ENCODE results near the gene KLF7. TPM values are rescaled to one million over a fixed set of nuclear protein-coding genes. Genes with fewer than 3 reads are reported as not detected.

KLF7 gene
- total RNA-seq, 8 experiments from 2014 or later = 0.61 to 56.7 (median 19.2) TPM

GRCh38 chr2:207110715-207111114 lies 55.0 kb downstream of the KLF7 start:
- 36 to 100% (median 63%) methylated on average over 1 to 2 of the region's 2 CpGs; no CpG with 5 or more reads in 5 of the 10 experiments for WGBS, 10 experiments
- in situ Hi-C loops (cut with MboI; ENCODE audit: low pct_unique_long_range_greater_than_20kb in 2 of 9, low sequenced_read_pairs in 9 of 9, unreplicated experiment in 9 of 9) = no loop called here
- Histone ChIP-seq H3K4me1 (replicated peaks in 1 of 2) (peaks cover 35 to 84% of the 10 kb centered on the region in 2 donors), H3K4me3 (no peak overlapping the region), H3K27ac (no peak overlapping the region)
- ATAC-seq (replicated peaks in 6 of 8) = no peak

GRCh38 chr2:207110310-207110709 lies 55.4 kb downstream of the KLF7 start:
- in situ Hi-C loops (cut with MboI; ENCODE audit: low pct_unique_long_range_greater_than_20kb in 2 of 9, low sequenced_read_pairs in 9 of 9, unreplicated experiment in 9 of 9) = no loop called here
- no peak for ATAC-seq (replicated peaks in 6 of 8)
- H3K4me1 ChIP-seq (replicated peaks in 1 of 2) = peaks cover 34 to 80% of the 10 kb centered on the region in 2 donors
- whole genome bisulfite sequencing, 10 experiments = 81 to 100% (median 97%) methylated on average over 1 to 7 of the region's 7 CpGs
- H3K27ac ChIP-seq = no peak overlapping the region
- no peak overlapping the region for H3K4me3 ChIP-seq

- H3K27ac ChIP-seq = no peak overlapping the region
- no peak overlapping the region for H3K4me3 ChIP-seq
- 0 to 85% (median 69%) methylated on average over 1 to 4 of the region's 5 CpGs; no CpG with 5 or more reads in 2 of the 10 experiments for whole genome bisulfite sequencing, 10 experiments
- no peak for ATAC-seq (replicated peaks in 6 of 8)
- in situ Hi-C loops (cut with MboI; ENCODE audit: low pct_unique_long_range_greater_than_20kb in 2 of 9, low sequenced_read_pairs in 9 of 9, unreplicated experiment in 9 of 9) = no loop called here
- peaks cover 30 to 74% of the 10 kb centered on the region in 2 donors for H3K4me1 ChIP-seq (replicated peaks in 1 of 2)
Observed at GRCh38 chr2:207109768-207110167, 56.0 kb downstream of the KLF7 start.

- Histone ChIP-seq H3K27ac (no peak overlapping the region), H3K4me1 (replicated peaks in 1 of 2) (peaks cover 17 to 62% of the 10 kb centered on the region in 2 donors), H3K4me3 (no peak overlapping the region)
- 0 to 100% (median 83%) methylated on average over 1 of the region's 1 CpG; no CpG with 5 or more reads in 2 of the 10 experiments for WGBS, 10 experiments
- in situ Hi-C loops (cut with MboI; ENCODE audit: low pct_unique_long_range_greater_than_20kb in 2 of 9, low sequenced_read_pairs in 9 of 9, unreplicated experiment in 9 of 9) = no loop called here
- ATAC-seq (replicated peaks in 6 of 8) = no peak
Observed at GRCh38 chr2:207108440-207108839, 57.3 kb downstream of the KLF7 start.

- Histone ChIP-seq H3K4me3 (no peak overlapping the region), H3K4me1 (replicated peaks in 1 of 2) (peaks cover 10 to 55% of the 10 kb centered on the region in 2 donors), H3K27ac (no peak overlapping the region)
- in situ Hi-C loops (cut with MboI; ENCODE audit: low pct_unique_long_range_greater_than_20kb in 2 of 9, low sequenced_read_pairs in 9 of 9, unreplicated experiment in 9 of 9) = no loop called here
- peak in 3 of 8 experiments; percentile 45 to 76 (median 68) for ATAC-seq (replicated peaks in 6 of 8)
- 68 to 83% (median 76%) methylated on average over 1 to 10 of the region's 12 CpGs; no CpG with 5 or more reads in 1 of the 10 experiments for WGBS, 10 experiments
Observed at GRCh38 chr2:207107551-207107950, 58.2 kb downstream of the KLF7 start.

GRCh38 chr2:207107131-207107530 lies 58.6 kb downstream of the KLF7 start:
- WGBS, 10 experiments = 66 to 93% (median 80%) methylated on average over 3 to 5 of the region's 5 CpGs; no CpG with 5 or more reads in 4 of the 10 experiments
- H3K4me1 ChIP-seq (replicated peaks in 1 of 2) = peaks cover 6 to 50% of the 10 kb centered on the region in 2 donors
- ATAC-seq (replicated peaks in 6 of 8) = peak in 1 of 8 experiments; percentile 3
- H3K4me3 ChIP-seq = no peak overlapping the region
- no peak overlapping the region for H3K27ac ChIP-seq
- in situ Hi-C loops (cut with MboI; ENCODE audit: low pct_unique_long_range_greater_than_20kb in 2 of 9, low sequenced_read_pairs in 9 of 9, unreplicated experiment in 9 of 9) = no loop called here

- Histone ChIP-seq H3K4me3 (no peak overlapping the region), H3K27ac (no peak overlapping the region), H3K4me1 (replicated peaks in 1 of 2) (peaks cover 0 to 15% of the 10 kb centered on the region in 2 donors)
- in situ Hi-C loops (cut with MboI; ENCODE audit: low pct_unique_long_range_greater_than_20kb in 2 of 9, low sequenced_read_pairs in 9 of 9, unreplicated experiment in 9 of 9) = no loop called here
- no peak for ATAC-seq (replicated peaks in 6 of 8)
- 80 to 100% (median 97%) methylated on average over 1 to 2 of the region's 2 CpGs; no CpG with 5 or more reads in 2 of the 10 experiments for WGBS, 10 experiments
Observed at GRCh38 chr2:207103132-207103531, 62.6 kb downstream of the KLF7 start.

GRCh38 chr2:207101984-207102383 lies 63.8 kb downstream of the KLF7 start:
- ATAC-seq (replicated peaks in 6 of 8) = no peak
- H3K4me3 ChIP-seq = no peak overlapping the region
- in situ Hi-C loops (cut with MboI; ENCODE audit: low pct_unique_long_range_greater_than_20kb in 2 of 9, low sequenced_read_pairs in 9 of 9, unreplicated experiment in 9 of 9) = no loop called here
- H3K4me1 ChIP-seq (replicated peaks in 1 of 2) = peaks cover 0 to 4% of the 10 kb centered on the region in 2 donors
- WGBS, 10 experiments = 71 to 80% methylated on average over 1 of the region's 1 CpG; no CpG with 5 or more reads in 8 of the 10 experiments
- H3K27ac ChIP-seq = no peak overlapping the region

GRCh38 chr2:207097278-207097677 lies 68.5 kb downstream of the KLF7 start:
- no peak overlapping the region for H3K27ac ChIP-seq
- WGBS, 10 experiments = 20 to 97% (median 80%) methylated on average over 1 to 4 of the region's 4 CpGs; no CpG with 5 or more reads in 3 of the 10 experiments
- no peak for ATAC-seq (replicated peaks in 6 of 8)
- peaks cover 6 to 7% of the 10 kb centered on the region in 2 donors for H3K4me1 ChIP-seq (replicated peaks in 1 of 2)
- in situ Hi-C loops (cut with MboI; ENCODE audit: low pct_unique_long_range_greater_than_20kb in 2 of 9, low sequenced_read_pairs in 9 of 9, unreplicated experiment in 9 of 9) = no loop called here
- no peak overlapping the region for H3K4me3 ChIP-seq

GRCh38 chr2:207095963-207096362 lies 69.8 kb downstream of the KLF7 start:
- in situ Hi-C loops (cut with MboI; ENCODE audit: low pct_unique_long_range_greater_than_20kb in 2 of 9, low sequenced_read_pairs in 9 of 9, unreplicated experiment in 9 of 9) = no loop called here
- Histone ChIP-seq H3K4me1 (replicated peaks in 1 of 2) (peaks cover 6 to 7% of the 10 kb centered on the region in 2 donors), H3K4me3 (no peak overlapping the region), H3K27ac (no peak overlapping the region)
- 75 to 94% (median 86%) methylated on average over 2 to 6 of the region's 6 CpGs for WGBS, 10 experiments
- no peak for ATAC-seq (replicated peaks in 6 of 8)

GRCh38 chr2:207093234-207093633 lies 72.5 kb downstream of the KLF7 start:
- in situ Hi-C loops (cut with MboI; ENCODE audit: low pct_unique_long_range_greater_than_20kb in 2 of 9, low sequenced_read_pairs in 9 of 9, unreplicated experiment in 9 of 9) = no loop called here
- WGBS, 10 experiments = 37 to 92% (median 80%) methylated on average over 1 to 6 of the region's 6 CpGs; no CpG with 5 or more reads in 1 of the 10 experiments
- ATAC-seq (replicated peaks in 6 of 8) = peak in 2 of 8 experiments; percentile 30 to 56
- no peak overlapping the region for H3K4me3 ChIP-seq
- no peak overlapping the region for H3K27ac ChIP-seq
- peaks cover 15 to 17% of the 10 kb centered on the region in 2 donors for H3K4me1 ChIP-seq (replicated peaks in 1 of 2)

- ATAC-seq (replicated peaks in 6 of 8) = peak in 1 of 8 experiments; percentile 53
- in situ Hi-C loops (cut with MboI; ENCODE audit: low pct_unique_long_range_greater_than_20kb in 2 of 9, low sequenced_read_pairs in 9 of 9, unreplicated experiment in 9 of 9) = no loop called here
- no peak overlapping the region for H3K27ac ChIP-seq
- no peak overlapping the region for H3K4me3 ChIP-seq
- peaks cover 15 to 17% of the 10 kb centered on the region in 2 donors for H3K4me1 ChIP-seq (replicated peaks in 1 of 2)
Observed at GRCh38 chr2:207092818-207093217, 72.9 kb downstream of the KLF7 start.

GRCh38 chr2:207091928-207092327 lies 73.8 kb downstream of the KLF7 start:
- H3K4me1 ChIP-seq (replicated peaks in 1 of 2) = peaks cover 15 to 17% of the 10 kb centered on the region in 2 donors
- ATAC-seq (replicated peaks in 6 of 8) = no peak
- H3K27ac ChIP-seq = no peak overlapping the region
- in situ Hi-C loops (cut with MboI; ENCODE audit: low pct_unique_long_range_greater_than_20kb in 2 of 9, low sequenced_read_pairs in 9 of 9, unreplicated experiment in 9 of 9) = no loop called here
- no peak overlapping the region for H3K4me3 ChIP-seq
- 56 to 100% (median 92%) methylated on average over 1 to 2 of the region's 2 CpGs; no CpG with 5 or more reads in 2 of the 10 experiments for WGBS, 10 experiments

- WGBS, 10 experiments = 70 to 100% (median 96%) methylated on average over 1 to 2 of the region's 2 CpGs; no CpG with 5 or more reads in 2 of the 10 experiments
- Histone ChIP-seq H3K27ac (no peak overlapping the region), H3K4me1 (replicated peaks in 1 of 2) (peaks cover 17 to 18% of the 10 kb centered on the region in 2 donors), H3K4me3 (no peak overlapping the region)
- ATAC-seq (replicated peaks in 6 of 8) = no peak
- in situ Hi-C loops (cut with MboI; ENCODE audit: low pct_unique_long_range_greater_than_20kb in 2 of 9, low sequenced_read_pairs in 9 of 9, unreplicated experiment in 9 of 9) = no loop called here
Observed at GRCh38 chr2:207091176-207091575, 74.6 kb downstream of the KLF7 start.

All from motor neuron (in vitro differentiated cells).